ENCODE data around the gene ACR.
A peak's percentile ranks its signal among the peaks of the same experiment; 100 is the strongest.

Gene ACR

DNA sequence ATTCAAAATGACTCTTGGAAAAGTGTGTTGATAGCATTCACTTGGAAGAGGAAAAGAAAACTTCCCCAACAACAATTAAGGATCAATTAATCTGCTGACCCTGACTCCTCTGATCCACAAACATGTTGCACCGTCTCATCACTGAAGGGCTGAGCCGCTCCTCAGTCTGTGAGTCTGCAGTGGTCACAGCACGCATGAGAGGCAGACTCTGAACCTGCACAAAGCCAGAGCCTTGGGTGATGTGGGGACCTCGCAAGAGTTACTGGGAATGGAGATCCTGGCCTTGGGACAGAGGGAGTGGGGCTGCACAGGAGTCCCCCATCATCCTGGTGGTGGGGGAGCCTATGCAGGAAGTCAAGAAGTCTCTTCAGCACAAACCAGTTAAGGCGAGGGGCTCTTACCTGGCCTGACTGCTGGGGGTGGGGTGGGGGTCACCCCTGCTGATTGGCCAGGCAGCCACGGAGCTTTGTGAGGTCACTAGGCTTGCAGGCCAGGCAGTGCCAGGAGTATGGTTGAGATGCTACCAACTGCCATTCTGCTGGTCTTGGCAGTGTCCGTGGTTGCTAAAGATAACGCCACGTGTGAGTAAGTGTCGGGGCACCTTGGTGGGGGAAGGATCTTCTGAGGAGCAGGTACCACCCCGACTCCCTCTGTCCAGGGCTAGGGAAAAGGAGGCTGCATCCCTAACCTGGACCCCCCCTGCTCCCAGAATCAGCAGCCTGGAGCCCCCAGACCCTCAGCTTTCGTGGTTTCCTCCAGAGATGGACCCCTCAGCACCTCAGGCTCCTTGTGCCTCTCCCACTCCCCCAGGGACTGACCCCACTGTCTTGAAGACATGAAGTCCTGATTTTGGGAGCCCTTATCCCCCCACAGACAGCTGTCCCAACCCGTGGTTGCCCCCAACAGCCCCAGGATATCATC, at the start of gene ACR:
TSS of gene ACR (plus strand) at position 477 of the 921 bp plus-strand sequence. CDS start at position 509, 32 bp downstream.
- no peak for DNase-seq

DNA sequence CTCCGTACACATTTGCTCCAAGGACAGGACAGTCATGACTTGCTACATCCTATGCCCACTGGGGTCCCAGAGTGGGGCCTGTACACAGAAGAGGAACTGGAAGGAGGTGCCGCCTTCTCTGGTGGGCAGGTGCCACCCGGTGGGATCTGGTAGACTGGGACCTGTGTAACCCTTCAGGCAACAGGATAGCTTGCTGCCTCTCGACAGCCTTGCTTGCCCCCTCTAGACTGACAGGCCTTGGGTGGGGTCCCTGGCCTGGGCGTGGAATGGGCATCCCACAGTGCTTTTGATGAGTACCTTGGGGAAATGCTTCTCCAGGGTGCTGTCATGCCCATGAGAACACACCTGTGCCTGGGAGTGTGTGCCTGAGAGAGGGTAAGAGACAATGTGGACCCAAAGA, 49.6 kb upstream of the ACR start:
- DNase-seq = no peak

- peak in 1 of 2 experiments; percentile 44 for DNase-seq
Measured at GRCh38 chr22:50691521-50691920, 46.5 kb upstream of the ACR start.

- no peak for DNase-seq
Measured at GRCh38 chr22:50693462-50693861, 44.5 kb upstream of the ACR start.

GRCh38 chr22:50694099-50694605, 43.9 kb upstream of the ACR start:
- DNase-seq = no peak

DNA sequence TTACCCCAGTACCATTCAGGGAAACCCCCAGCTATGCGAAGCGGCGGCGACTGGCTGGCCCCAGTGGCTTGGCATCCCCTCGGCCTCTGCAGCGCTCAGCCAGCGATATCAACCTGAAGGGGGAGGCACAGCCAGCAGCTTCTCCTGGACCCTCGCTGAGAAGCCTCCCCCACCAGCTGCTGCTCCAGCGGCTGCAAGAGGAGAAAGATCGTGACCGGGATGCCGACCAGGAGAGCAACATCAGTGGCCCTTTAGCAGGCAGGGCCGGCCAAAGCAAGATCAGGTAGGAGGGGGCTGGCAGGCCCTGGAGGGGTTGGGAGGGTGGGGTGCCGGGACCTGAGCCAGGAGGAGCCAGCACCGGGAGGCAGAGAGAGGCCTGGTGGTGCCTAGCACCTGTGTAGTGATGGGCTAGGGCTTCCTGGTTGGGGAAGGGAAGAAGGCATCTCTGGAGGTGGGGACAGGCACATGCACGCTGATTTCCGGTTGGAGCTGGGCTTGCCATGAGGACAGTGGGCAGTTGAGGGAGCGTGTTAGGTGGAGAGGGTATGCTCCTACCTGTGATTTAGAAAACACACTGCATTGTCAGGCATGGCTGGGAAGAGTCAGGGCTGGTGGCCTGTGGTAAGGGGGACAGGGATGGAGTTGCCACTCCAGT, 43.1 kb upstream of the ACR start:
- DNase-seq = no peak

DNA sequence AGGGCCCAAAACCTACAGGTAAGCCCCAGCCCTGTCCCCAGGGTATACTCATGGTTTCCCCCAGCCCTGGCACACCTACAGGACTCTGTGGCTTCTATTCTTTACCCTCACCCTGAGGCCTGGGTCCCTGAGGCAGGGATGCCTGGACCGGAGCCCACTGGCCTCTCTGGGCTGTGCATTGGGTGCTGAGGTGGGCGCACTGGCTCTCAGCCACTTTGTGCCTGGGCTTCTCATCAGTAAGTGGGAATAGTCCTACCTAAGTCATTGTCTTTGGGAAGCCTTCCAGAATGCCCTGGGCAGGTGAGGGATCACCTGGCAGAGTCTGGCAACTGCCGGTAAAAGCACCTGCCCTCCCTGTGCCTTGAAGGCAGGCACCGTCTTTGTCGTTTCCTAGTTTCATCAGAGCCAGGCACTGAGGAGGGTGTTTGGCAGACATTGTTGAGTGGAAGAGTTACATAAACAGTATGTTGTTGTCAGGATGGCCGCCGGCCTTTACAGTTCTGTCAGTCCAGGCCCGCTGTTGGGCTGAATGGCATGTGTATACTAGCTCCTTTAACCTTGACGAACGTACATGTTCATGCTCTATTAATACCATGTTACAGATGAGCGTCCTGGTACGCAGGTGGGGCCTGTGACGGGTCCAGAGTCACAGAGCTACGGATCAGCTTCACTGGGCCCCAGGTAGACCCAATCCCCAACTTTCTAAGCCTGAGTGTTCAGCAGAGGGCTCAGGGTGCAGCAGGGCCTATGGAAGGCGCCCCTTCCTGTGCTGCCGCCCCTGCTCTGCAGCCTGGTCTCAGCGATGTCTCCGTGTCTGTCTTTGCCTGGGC, 42.4 kb upstream of the ACR start:
- no peak for DNase-seq

GRCh38 chr22:50696251-50696798, 41.7 kb upstream of the ACR start:
- DNase-seq = no peak

- DNase-seq = peak in 1 of 2 experiments; percentile 25
Measured at GRCh38 chr22:50696799-50697561, 41.0 kb upstream of the ACR start.

GRCh38 chr22:50697667-50698506, 40.1 kb upstream of the ACR start:
- DNase-seq = peak in 1 of 2 experiments; percentile 16

GRCh38 chr22:50698546-50698945, 39.5 kb upstream of the ACR start:
- DNase-seq = no peak

DNA sequence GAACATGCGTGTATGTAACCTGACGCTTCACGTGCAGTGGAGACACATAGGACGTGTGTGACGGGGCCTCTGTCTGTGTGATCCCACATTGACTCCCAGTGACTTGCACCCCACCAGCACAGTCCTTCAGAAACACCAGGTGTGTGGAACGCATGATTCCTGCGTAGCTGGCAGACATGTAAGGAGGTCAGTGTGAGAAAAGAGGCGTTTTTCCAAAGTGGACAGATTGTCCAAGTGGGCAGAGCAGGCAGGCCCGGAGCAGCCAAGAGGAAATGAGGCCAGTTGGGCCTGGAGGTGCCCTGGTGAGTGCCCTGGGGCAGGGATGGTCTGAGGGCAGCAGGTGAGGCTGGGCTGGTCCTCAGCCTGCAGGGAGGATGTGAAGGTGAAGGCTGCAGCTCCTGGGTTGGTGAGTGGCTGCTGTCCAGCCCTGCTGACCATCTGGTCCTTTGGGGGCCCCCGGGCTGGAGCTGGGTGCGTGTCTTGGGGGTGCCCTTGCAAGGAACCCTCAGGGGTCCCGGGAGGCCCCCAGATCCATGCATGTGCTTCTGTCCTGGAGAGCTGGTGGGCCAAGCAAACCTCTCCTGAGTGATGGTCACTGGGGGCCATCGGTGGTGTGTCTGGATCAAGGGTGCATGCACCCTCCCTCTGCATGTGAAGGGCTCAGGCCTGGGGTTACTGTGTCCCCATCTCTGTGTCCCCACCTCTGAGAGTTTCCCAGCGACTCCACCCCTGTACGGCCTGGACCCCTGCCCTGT, 38.8 kb upstream of the ACR start:
- DNase-seq = no peak

DNA sequence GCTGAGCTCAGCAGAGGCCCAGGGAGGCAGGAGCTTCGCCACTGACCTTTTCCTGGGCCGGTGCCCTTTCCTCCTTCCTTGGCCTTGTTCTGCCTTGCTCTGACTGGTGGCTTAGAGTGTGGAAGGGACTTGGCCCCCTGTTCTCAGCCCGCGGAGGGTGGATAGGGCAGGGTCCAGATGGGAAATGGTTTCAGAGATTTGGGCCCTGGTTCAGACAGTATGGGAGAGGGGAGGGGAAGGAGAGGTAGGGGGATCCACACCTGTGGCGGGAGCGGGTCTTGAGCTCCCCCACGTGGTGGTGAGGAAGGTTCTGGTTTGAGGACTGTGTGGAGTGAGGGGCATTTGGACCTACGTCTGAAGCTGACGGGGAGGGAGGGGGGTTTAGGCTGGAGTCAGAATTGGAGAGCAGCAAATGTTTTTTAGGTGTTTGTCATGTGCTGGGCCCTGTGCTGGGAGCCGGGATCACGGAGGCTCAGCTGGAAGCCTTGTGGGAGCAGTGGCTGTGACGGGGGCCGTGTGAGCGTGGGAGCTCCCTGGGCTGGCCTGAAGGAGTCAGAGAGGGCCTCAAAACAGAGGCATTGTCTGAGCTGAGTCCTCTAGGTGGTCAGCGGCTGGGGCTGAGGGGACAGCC, 38.1 kb upstream of the ACR start:
- DNase-seq = peak in 1 of 2 experiments; percentile 30

- no peak for DNase-seq
Measured at GRCh38 chr22:50700387-50701075, 37.5 kb upstream of the ACR start.

DNA sequence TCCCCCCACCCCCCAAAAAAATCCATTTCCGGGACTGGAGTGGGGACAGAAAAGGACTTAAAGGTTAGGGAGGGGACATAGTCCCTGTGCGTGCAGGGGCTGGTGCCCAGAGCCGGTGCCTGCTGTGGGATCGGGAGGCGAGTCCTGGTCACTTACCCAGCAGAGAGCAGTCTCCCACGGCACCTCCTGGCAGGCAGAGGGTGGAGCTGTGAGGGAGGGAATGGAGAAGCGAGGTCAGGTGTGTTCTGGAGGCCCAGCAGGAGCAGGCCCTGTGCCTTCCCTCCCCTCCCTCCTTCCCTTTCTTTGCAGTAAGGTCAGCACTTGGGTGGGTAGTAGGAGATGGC, 37.0 kb upstream of the ACR start:
- no peak for DNase-seq

GRCh38 chr22:50701428-50702154, 36.4 kb upstream of the ACR start:
- no peak for DNase-seq

- DNase-seq = no peak
Measured at GRCh38 chr22:50702261-50702671, 35.7 kb upstream of the ACR start.

Measured in NCI-H524 (cell line).